BE2C (cell line): ENCODE results near the gene RBPMS2. TPM values are rescaled to one million over a fixed set of nuclear protein-coding genes. Genes with fewer than 3 reads are reported as not detected.
"Not testable (repeated sequence)": the region's sequence is repeated elsewhere in the genome, so short reads cannot be mapped to it uniquely, and the experiment has no call there.

Source experiments
- DNase-seq: peaks from one replicate; pipeline ENCODE4 v3.0.0-alpha.2; 2020
- H3K27me3 ChIP-seq: fragments of 250-450 bp; sonication (Bioruptor Pico); 2 replicates; pipeline ENCODE4 v1.5.1; 2020; ENCODE audit warnings: mild to moderate bottlenecking
- H3K36me3 ChIP-seq: fragments of 250-450 bp; sonication (Bioruptor Pico); 2 replicates; pipeline ENCODE4 v1.5.1; 2020; ENCODE audit warnings: mild to moderate bottlenecking
- H3K4me1 ChIP-seq: fragments of 250-450 bp; sonication (Bioruptor Pico); 2 replicates; pipeline ENCODE4 v1.5.1; 2020
- H3K4me3 ChIP-seq: 2 replicates; pipeline ENCODE4 v1.5.1; 2011; ENCODE audit warnings: low read depth, low read length
- H3K9me3 ChIP-seq: fragments of 250-450 bp; sonication (Bioruptor Pico); 2 replicates; pipeline ENCODE4 v1.5.1; 2020
- polyA plus RNA-seq: library from polyadenylated mRNA; unstranded; fragments of >200 nt; gene quantifications from one replicate; pipeline ENCODE4 v1.2.1, GENCODE V29; 2012; ENCODE audit warnings: low read depth, missing spikeins; ENCODE audit not compliant: insufficient read length, insufficient read depth
- TF ChIP-seq, protein P1 (sequence below): IDR thresholded peaks from 2 replicates; pipeline ENCODE4 v1.5.1; 2012; ENCODE audit warnings: mild to moderate bottlenecking, low read depth, low read length

Gene RBPMS2
- polyA plus RNA-seq, result 1.0 TPM

DNA sequence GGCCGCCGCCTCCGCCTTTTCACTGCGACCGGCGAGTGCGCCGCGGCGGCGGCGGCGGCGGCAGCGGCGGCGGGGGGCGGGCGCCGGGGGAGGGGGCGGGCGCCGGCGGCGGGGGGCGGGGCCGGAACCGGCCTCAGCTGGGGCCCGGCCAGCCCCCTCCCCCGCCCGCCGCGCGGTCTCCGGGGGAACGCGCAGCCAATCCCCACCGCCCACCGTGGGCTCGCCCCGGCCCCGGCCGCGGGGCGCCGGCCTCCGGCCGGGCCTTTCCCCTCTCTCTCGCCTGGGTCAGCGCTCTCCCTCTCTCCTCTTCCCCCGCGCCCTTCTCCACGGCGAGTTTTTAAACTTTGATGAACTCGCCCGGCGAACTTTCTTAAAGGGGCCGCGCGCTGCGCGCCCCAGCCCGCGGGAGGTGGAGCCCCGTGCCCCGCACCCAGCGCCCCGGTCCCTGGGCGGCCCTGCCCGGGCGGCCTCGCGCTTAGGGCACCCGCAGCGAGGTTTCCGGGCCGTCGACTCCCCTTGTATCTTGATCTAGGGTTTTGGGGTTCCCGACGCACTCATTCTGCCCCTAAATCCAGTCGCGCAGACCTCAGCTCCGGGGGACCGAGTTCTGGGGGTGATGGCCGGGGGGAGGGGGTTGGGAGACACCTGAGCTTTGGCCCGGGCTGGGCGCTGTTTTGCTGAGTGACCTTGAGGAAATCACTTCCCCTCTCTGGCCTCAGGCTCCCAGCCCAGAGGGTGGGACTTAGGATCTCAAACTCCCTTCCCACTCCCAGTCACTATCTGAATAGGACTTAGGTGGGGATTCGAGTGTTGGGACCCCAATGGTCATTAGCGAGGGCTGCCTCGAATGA, at the start of gene RBPMS2:
Gene RBPMS2, minus strand, starts transcription at position 39 of the 851 bp plus-strand sequence. CDS start 270 bp downstream, outside the sequence.
- DNase-seq, result peak; percentile 34

DNA sequence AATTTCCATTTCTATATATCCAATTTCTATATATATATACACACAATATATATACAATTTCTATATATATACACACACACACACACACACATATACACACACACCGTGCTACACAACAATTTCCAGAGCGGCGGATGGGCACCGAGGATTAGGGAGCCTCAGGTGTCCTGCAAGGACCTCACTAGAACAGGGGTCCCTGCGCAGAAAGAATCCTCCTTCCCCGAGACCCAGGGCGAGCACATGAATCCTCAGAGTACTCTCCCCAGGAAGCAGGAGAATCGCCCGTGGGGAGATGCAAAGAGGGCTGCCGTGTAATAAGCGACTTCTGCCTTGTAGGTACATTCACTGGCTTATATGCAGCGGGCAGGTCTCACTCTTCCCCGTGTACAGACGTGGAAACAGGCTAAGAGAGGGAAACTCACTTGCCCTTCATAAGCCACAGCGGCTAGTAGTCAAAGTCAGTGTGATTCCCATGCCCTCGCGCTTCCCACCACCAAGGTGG, 49.6 kb upstream of the RBPMS2 start:
- peak overlapping the region; percentile 93 for H3K4me3 ChIP-seq
- TF ChIP-seq, protein P1, sequence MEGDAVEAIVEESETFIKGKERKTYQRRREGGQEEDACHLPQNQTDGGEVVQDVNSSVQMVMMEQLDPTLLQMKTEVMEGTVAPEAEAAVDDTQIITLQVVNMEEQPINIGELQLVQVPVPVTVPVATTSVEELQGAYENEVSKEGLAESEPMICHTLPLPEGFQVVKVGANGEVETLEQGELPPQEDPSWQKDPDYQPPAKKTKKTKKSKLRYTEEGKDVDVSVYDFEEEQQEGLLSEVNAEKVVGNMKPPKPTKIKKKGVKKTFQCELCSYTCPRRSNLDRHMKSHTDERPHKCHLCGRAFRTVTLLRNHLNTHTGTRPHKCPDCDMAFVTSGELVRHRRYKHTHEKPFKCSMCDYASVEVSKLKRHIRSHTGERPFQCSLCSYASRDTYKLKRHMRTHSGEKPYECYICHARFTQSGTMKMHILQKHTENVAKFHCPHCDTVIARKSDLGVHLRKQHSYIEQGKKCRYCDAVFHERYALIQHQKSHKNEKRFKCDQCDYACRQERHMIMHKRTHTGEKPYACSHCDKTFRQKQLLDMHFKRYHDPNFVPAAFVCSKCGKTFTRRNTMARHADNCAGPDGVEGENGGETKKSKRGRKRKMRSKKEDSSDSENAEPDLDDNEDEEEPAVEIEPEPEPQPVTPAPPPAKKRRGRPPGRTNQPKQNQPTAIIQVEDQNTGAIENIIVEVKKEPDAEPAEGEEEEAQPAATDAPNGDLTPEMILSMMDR, result no peak
- peaks cover 22% of the 10 kb centered on the region for H3K36me3 ChIP-seq
- no peaks in the 10 kb centered on the region for H3K27me3 ChIP-seq
- H3K4me1 ChIP-seq, result no peaks in the 10 kb centered on the region
- no peaks in the 10 kb centered on the region for H3K9me3 ChIP-seq
- peak; percentile 34 for DNase-seq

More for the DNA sequence above, at the start of gene RBPMS2:
- Histone ChIP-seq H3K4me3 (peak within 1 kb of the TSS; percentile 56), H3K4me1 (no peaks in the 10 kb centered on the region), H3K27me3 (peaks cover 5% of the 10 kb centered on the region; the same call in 1 of the 2 replicates), H3K36me3 (no peaks in the 10 kb centered on the region), H3K9me3 (no peaks in the 10 kb centered on the region; the same call in 1 of the 2 replicates)
- TF ChIP-seq, protein P1, result no peak

DNA sequence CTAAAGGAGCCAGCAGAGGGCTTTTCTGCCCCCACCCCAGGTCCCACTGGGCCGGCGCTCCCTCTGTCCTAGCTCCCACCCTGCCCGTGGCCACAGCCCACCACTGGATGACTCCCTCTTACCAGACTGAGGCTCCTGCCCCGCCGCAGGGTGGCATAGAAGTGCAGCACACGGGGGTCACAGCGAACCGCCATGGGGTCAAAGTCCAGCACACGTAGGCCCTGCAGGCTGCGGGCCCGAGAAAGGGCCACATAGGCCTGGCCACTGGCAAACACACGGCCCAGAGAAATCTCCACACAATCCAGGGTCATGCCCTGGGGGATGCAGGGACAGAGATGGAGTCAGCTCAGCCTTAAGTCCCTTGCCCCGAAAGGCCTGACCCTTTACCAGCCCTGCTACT, 41.1 kb upstream of the RBPMS2 start:
- Histone ChIP-seq H3K36me3 (peaks cover 49% of the 10 kb centered on the region), H3K27me3 (no peaks in the 10 kb centered on the region), H3K9me3 (no peaks in the 10 kb centered on the region), H3K4me3 (no peak overlapping the region), H3K4me1 (peaks cover 20% of the 10 kb centered on the region)
- TF ChIP-seq, protein P1, result no peak
- no peak for DNase-seq

DNA sequence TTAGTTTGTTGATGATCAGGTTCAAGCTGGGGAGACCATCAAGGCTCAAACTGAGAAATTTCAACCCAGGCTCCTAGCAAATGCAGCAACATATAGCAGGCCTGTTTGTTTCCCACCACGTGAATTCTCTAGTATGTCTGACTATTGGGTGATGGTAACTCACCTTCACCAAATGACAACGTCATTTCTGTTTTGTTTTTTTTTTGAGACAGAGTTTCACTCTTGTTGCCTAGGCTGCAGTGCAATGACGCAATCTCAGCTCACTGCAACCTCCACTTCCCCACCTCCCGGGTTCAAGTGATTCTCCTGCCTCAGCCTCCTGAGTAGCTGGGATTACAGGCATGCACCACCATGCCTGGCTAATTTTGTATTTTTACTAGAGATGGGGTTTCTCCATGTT, 39.6 kb upstream of the RBPMS2 start:
- H3K9me3 ChIP-seq, H3K4me3 ChIP-seq, DNase-seq, H3K27me3 ChIP-seq: not testable (repeated sequence)
- H3K36me3 ChIP-seq, result peaks cover 36% of the 10 kb centered on the region
- peaks cover 25% of the 10 kb centered on the region for H3K4me1 ChIP-seq

DNA sequence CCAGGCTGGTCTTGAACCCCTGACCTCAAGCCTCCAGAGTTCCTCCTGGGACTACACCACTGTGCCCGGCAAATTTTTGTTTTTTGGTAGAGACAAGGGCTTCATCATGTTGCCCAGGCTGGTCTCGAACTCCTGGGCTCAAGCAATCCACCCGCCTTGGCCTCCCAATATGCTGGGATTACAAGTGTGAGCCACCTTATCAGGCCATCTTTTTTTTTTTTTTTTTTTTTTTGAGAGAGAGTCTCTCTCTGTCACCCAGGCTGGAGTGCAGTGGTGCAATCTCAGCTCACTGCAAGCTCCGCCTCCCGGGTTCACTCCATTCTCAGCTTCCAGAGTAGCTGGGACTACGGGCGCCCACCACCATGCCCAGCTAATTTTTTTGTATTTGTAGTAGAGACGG, 38.9 kb upstream of the RBPMS2 start:
- peaks cover 28% of the 10 kb centered on the region for H3K4me1 ChIP-seq
- H3K9me3 ChIP-seq, DNase-seq, H3K27me3 ChIP-seq, H3K4me3 ChIP-seq: not testable (repeated sequence)
- H3K36me3 ChIP-seq, result peaks cover 29% of the 10 kb centered on the region

DNA sequence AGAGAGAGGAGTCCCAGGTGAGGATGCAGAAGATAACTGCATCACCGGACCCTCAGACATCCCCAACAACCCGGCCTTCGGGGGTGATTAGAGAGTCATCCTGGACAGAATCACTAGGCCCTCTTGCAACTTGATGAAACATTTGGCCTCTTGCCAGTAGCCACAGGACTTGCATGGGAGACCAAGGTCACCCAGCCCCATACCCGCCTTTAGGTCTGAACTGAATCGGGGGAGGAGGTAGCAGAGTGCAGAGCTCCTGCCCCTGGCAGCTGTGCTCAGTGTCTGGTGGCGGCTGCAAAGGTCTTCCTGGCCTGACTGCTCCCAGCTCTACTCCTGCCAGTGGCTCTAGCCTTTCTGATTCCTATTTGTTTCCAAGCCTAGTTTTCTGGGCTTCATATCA, 37.7 kb upstream of the RBPMS2 start:
- Histone ChIP-seq H3K4me1 (peaks cover 28% of the 10 kb centered on the region), H3K27me3 (no peaks in the 10 kb centered on the region), H3K4me3 (no peak overlapping the region), H3K9me3 (no peaks in the 10 kb centered on the region), H3K36me3 (peaks cover 17% of the 10 kb centered on the region)
- TF ChIP-seq, protein P1, result no peak
- peak; percentile 89 for DNase-seq
